Left hindlimb (tissue), 1 donor: ENCODE measurements around the gene ITGA1.
"Not testable (repeated sequence)": the region's sequence is repeated elsewhere in the genome, so short reads cannot be mapped to it uniquely, and the experiment has no call there.

Source experiments
- DNase-seq: peaks from one replicate; pipeline ENCODE4 v3.0.0-alpha.2; 2018

The ITGA1 gene

DNA sequence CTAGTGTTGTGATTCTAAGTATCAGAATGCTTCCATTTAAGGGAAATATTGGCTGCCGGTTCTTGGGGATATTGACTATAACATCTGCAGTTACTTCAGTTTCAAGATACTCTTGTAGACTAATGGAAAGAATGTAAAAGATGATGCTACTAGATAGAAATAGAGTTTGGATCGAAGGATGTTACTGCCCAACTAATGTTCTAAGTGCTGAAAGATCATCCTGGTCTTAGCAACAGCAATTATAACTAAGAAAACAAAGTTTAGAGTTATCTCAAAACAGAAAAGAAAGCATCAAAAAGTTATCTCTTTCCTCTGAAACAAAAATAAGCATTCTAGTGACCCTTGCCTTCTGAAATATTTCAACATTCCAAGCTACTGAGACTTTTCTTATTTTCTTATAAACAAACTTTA lies 49.9 kb downstream of the ITGA1 start:
- DNase-seq, result no peak

DNA sequence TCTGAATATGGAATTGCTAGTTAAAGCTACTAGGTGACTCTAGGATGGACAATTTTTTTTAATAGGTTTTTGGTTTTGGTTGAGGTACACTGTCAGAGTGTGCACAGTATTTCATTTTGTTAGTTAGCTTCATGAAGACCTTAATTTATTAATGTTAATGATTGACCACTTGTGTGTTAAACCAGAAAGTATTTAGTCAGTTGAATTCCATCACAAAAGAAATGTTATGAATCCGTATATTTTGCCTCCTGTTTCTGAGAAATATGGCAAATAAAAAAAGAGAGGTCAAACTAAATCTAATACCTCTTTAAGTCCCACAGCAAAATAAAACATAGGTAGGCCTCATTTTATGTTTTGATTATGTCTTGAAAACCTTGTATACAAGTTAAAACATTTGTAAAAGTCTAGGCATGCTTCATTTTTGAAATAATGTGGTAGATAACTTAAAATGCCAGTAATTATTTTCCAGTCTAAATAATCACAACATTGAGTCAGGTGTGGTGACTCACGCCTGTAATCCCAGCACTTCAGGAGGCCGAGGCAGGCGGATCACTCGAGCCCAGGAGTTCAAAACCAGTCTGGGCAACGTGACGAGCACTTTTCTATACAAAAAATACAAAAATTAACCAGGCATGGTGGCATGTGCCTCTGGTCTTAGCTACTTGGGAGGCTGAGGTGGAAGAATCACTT lies 50.8 kb downstream of the ITGA1 start:
- no peak for DNase-seq

DNA sequence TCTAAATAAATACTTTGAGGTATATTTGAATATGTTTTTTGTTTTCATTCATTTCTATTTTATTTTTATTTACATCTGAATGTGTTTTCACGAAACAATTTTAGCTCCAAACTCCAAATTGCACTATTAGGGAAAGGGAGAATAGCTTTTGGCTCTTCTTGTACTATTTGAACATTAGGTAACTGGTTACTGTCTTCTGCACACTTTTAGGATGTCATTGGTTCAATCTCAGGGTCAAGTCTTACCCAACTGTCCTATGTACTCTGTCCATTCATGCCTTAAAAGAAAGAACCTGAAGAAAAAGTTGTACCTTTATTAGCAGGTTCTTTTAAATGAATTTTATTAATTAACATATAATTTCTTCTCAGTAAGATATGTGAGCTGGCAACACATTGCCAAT lies 51.6 kb downstream of the ITGA1 start:
- no peak for DNase-seq

DNA sequence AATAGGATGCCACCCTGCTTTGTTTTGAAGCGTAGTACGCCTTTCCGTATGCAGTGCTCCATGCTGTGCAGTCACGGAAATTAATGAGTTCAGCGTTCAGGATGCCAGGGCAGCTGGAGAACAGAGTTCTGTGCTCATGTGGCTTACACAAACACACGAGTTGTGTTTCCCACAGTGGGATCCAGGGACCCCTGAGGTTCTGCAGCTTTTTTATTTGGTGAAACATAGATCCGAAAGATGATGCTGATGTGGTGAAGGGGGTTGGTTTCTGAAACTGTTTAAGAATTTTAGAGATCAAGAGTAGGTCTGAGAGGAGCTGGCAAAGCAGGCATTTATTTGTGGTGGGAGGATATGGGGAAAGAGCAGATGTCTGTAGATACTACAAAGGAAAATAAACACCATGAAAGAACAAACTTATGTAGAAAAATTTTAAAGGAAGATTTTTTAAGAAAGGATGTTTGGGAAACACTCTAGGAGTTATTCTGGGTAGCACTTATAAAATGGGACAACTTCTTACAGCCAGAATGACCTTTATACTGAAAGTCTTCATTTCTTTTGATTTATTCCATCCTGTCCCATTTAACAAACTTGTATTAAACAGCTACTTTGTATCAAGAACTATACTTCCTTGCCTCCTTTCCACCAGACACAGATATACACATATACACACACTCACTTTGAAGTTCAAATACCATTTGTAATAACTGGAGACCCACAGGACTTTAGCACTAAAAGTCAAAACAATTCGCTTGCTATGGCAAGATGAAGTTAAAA lies 52.7 kb downstream of the ITGA1 start:
- no peak for DNase-seq

DNA sequence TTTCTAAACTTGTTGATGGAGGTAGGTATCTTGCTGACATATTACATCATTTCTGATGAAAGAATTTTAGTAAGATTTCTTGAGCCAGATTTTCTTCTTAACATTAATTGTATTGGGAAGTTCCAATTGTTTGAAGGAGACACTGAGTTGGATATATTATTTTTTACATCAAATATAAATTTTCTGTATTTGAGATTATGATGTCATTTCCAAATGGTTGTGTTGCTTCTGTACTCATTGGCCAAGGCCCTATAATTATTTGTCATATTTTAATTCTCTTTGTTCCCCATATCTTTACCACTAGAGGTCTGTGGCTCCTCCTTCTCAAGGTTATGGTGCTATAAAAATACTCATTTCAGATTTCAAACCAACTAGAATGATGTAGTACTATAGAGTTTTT lies 53.4 kb downstream of the ITGA1 start:
- DNase-seq, result no peak

DNA sequence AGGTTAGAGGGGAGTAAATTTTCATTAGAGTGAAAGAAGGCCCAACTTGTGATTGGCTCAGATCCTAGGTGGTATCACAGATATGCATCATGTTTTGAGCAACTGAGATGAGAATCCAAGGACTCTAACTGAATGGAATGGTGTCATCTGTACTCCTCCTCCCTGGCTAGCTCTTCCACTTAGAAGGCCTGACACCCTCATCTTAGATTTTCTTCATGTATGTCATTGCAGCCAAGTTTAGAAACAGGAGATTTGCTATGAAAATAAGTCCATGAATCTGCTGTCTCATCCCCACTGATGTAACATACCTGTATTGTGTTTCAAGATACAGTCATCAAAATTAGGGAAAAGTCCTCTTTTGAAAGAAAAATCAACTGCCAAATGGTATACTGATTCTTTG lies 54.4 kb downstream of the ITGA1 start:
- no peak for DNase-seq

DNA sequence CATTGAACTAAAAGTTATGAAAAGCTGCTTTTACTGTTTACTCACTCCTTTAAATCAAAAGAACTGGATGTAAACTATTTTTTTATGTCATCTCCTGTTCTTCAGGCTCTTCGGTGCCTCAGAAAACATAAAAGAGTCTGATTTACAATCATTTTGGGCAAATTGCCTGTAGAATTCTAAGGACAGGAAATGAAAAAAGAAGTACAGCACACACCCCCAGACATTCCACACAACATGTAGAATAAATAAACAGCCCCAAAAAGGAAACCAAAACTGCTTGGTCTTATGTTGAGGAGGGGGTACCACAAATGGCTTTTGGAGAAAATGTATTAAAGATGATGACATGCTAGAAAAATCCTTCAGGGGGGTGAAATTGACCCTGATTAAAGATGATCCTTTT lies 57.2 kb downstream of the ITGA1 start:
- no peak for DNase-seq

DNA sequence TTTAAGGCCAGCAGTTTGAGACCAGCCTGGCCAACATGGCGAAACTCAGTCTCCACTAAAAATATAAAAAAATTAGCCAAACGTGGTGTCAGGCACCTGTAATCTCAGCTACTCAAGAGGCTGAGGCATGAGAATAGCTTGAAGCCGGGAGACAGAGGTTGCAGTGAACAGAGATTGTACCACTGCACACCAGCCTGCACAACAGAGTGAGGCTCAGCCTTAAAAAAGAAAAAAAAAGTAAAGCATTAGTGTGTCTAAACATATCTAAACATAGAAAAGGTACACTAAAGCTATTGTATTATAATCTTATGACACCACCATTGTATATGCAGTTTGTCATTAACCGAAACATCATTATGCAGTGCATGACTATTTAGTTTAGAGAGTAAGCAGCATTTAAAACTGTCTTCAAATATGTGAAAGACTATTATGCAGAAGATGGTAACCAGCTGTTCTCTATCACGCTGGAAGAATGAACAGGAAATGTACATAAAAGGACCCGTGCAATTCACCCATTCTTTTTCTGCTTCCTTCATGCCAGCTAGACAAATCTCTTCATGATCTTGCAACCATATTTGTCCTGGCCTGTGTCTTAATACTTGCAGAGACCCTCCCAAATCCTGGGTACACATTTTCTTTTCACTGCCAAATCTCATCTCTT lies 58.6 kb downstream of the ITGA1 start:
- no peak for DNase-seq

DNA sequence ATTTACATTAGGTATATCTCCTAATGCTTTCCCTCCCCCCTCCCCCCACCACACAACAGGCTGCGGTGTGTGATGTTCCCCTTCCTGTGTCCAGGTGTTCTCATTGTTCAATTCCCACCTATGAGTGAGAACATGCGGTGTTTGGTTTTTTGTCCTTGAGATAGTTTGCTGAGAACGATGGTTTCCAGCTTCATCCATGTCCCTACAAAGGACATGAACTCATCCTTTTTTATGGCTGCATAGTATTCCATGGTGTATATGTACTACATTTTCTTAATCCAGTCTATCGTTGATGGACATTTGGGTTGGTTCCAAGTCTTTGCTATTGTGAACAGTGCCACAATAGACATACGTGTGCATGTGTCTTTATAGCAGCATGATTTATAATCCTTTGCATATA lies 61.0 kb downstream of the ITGA1 start:
- not testable (repeated sequence) for DNase-seq

DNA sequence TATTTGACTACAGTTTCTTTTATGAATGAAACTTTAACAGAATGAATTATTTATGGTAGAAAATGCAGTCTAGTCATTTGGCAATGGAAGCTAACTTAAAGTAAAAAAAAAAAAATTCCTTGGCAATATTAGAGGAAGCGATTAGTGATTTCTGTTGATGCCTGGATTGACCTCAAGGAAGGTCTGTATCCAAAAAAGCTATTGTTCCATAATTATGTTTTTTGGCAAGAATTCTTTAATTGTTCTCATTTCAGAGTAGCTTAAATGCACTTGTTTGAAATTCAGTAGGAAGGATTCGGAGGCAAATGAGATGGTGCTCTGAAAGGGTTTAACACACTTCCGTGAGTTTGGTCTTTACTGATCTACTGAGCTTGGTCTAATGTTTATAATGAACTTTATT lies 61.8 kb downstream of the ITGA1 start:
- DNase-seq, result no peak

DNA sequence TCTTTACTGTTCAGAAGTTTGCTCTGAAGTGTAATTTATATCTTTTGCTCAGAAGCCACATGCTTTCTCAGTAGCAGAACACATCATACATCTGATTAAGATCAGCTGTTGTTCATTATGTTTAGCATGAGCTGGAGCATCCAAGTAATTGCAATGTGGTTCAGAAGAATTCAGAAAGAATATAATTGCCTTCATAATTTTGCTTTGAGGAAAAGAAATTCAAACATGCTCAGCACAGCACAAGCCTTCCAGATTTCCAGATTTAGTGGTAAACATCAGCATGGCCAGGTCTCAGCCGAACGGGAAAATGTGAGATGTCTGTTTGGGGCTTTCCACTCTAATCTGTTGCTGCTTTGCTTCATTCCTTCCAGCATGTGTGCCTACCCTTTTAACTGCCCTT lies 65.9 kb downstream of the ITGA1 start:
- DNase-seq, result no peak

DNA sequence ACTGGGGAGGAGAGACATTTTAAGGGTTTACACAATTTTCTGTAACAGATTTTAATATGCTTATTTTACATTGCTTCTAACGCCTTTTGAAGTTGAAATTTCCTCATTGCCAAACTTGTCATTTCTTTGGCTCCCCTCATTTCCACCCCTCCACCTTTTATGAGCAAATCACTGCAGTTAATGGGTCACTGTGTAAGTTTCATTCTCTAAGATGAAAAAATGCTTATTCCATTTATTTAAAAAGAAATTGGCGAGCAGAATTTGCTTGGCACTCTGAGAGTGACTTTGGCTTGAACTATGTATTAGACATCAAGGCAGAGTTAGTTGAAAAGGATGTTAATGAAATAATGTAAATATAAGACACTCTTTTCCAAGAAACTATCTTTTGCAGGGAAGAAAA lies 66.6 kb downstream of the ITGA1 start:
- DNase-seq, result no peak

DNA sequence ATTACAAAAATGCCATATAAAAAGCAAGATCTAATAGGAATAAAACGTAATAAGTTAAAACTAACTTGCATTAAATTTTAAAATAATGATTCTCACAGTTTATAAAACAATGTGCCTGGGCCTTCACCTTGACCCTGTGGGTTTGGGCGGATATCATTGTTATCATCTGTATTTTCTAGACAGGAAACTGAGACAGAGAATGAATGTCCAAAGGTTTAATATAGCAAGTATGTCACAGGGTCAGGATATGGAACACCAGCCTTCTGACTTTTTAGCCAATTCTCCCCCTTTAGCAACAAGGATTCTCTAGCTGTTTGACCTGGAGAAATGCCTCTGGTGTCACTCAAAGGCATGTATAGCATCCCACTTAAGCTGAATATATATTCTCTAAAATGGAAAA lies 67.2 kb downstream of the ITGA1 start:
- no peak for DNase-seq

DNA sequence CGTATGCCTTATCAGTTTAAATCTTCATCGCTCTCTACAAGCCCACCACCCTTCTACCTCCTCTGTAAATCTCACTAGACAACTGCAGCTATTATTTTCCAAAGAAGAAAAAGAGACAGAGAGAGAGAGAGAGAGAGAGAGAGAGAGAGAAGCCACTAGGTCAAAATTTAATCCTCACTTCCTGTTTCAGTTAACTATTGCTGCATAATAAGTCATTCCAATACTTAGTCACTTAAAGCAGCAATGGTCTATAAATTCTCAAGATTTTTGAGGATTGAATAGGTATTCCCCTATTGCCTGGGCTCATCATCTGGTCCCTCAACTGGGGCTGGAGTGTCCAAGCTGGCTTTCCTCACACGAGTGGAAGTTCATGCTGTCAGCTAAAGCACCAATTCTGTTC lies 68.8 kb downstream of the ITGA1 start:
- no peak for DNase-seq

DNA sequence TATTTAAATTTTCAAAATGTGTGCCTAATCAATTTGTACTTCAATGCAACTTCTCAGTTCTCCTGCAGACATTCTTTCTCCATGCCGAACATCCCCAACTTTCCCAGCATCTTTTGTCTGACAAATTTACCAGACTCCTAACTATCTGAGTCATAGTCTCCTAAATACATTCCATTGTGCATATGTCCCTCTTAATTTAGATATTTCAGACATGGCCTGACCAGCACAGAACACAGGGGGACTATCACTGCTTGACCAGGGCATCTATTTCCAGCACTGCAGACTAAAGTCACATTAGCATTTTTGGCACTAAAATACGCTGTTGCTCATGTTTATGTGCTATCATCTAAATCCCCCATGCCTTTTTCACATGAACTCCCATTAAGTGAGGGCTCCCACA lies 71.9 kb downstream of the ITGA1 start:
- DNase-seq, result no peak

DNA sequence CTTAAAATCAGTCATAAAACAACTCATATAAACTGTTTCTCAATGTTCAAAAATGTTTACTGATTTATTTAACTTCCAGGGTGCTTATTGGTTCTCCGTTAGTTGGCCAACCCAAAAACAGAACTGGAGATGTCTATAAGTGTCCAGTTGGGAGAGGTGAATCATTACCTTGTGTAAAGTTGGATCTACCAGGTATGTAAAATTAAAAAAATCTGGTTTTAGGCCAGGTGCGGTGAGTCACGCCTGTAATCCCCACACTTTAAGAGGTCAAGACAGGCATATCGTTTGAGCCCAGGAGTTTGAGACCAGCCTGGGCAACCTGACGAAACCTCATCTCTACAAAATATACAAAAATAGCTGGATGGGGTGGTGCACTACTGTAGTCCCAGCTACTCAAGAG lies 73.7 kb downstream of the ITGA1 start:
- DNase-seq, result no peak

DNA sequence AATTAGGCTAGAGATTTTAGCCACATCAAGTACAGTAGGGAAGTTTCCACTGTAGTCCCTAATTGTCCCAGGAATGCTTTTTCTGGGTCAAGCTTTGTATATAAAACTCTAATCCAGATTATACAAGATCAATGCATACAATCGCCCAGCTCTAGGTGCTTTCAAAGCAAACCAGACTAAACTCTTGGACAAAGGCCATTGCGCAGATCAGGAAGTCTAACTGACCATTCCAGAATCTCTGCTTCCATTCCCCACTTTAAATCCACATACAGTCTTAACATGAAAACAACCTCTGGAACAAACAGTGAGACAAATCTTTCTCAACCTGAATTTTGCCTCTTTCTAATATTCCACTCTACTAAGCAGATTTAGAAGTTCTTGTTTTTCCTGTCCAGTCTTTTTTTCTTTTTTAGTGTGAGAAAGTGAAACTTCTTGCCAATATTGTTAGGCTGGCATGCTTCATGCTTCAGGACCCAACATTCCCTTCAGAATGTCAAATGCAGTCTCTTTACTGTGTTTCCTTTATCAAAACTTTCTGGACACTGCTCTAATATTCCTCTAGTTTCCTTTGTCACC lies 76.1 kb downstream of the ITGA1 start:
- DNase-seq, result no peak

DNA sequence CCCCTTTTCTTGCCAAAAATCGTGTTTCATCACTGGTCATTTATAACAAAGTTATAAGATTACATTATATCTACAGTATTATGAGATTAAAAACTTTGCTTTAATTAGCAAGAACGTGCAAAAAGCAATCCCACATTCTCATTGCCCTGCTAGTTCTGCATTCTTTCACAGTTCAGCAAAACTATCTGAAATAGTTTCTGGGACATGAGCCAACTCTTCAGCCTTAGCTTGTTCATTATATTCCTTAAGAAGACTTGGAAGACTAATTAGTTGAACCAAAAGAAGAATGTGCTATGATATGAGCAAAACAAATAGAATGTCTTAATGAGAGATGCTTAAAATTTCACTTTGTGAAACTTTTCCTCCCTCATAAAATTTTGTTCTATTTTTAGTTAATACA lies 76.7 kb downstream of the ITGA1 start:
- no peak for DNase-seq

DNA sequence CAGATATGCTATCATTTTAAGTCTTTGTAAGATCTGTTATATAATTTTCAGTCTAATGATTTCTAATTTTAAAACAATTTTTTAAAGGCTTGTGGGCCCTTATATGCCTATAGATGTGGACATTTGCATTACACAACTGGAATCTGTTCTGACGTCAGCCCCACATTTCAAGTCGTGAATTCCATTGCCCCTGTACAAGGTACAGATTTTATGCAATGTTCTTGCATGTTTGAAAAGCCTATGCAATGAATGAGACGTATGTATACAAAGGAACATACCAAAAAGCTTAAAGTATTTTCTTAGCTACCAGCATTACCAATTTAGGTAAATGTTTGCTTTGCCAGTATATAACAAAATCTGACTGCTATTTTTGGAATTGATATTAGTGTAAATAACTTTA lies 77.2 kb downstream of the ITGA1 start:
- DNase-seq, result no peak

DNA sequence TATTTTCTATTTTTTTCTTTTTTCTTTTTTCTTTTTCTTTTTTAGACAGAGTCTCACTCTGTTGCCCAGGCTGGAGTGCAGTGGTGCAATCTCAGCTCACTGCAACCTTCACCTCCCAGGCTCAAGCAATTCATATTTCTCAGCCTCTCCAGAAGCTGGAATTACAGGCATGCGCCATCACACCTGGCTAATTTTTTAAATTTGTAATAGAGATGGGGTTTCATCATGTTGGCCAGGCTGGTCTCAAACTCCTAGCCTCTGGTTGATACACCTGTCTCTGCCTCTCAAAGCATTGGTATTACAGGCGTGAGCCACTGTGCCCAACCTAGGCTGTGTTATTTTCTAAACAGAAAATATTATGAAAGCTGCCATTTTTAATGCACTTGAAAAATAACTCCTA lies 78.3 kb downstream of the ITGA1 start:
- DNase-seq, result not testable (repeated sequence)

DNA sequence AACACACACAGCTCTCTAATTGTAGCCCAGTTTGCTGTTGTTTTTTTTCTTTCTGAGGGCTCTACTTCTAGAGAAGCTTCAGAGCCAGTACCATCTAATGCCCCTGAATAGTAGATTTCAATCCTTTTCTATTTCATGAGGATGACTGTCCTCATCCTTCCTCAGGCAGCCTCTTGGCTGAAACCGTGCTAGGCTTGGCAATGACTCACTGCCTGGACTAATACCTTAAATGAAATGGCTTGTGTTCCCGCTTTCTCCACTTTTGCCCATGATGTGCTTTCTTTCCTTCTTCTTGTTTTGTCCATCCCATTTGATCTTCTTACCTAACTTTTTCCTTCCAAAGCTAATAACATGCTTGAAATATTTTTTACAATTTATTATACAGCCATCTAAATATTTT lies 80.1 kb downstream of the ITGA1 start:
- DNase-seq, result no peak

DNA sequence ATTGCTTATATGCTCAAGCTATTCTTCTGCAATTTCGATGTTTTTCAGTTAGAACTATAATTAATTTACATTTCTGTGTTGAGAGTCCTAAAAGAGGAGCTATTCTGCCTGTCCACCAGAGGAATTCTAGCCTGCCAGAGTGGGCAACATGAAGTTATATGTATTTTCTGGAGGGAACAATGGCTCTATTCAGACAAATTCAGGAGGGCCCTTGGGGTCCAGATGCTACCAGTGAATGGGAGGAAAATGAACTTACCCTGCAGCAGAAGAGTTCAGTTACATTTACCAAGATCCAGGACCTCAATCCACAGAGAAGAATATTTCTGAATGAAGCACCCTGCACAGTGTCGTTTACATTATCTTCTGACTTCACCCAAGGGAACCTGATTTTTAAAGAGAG lies 80.7 kb downstream of the ITGA1 start:
- DNase-seq, result no peak

DNA sequence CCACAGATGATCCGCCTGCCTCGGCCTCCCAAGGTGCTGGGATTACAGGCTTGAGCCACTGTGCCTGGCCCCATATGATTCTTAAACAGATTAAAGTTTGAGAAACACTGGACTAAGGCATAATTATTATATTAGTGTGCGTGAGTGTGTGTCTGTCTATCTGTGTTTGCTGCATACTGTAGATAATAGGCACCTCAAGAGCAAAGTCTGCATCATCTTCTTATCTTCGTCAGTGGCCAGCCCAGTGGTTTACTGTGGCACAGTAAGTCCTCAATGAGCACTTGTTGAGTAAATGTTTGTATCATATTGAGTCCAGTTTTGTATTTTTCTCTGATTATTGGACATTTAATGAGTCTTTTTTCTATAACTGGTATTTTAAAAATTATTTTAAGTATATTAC lies 81.7 kb downstream of the ITGA1 start:
- DNase-seq, result no peak

DNA sequence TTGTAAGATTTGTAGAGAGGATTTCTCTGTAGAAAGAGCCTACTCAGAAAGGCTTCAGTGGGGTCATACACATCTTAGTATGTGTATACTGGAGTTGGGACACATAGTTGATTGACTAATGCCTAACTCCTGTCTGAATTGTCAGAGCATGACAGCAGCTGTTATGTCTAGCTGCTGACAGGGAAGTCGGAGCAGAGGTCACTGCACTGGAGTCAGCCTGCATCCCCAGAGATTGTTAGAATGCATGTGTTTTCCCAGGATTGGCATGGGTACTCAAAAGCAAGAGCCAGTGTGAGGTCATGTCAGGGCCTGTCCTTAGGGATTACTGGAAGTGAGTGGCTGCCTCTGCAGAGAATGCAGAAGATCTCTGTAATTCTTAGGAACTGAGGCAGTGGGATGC lies 82.7 kb downstream of the ITGA1 start:
- DNase-seq, result peak; percentile 33
